Measurements from ENCODE around the gene TP53.

The TP53 gene

GRCh38 chr17:7687072-7687907 is at the start of gene TP53:
TP53 (minus strand) TSS chr17:7687490; CDS start chr17:7676594, 10,896 bp downstream.
- Mint-ChIP-seq H3K27me3 (no peaks in the 10 kb centered on the region), H3K27ac (peak within 1 kb of the TSS; percentile 99), H3K4me3 (peak within 1 kb of the TSS; percentile 95), H3K9me3 (no peaks in the 10 kb centered on the region), H3K4me1 (peaks cover 34% of the 10 kb centered on the region), H3K36me3 (peaks cover 12% of the 10 kb centered on the region)

DNA sequence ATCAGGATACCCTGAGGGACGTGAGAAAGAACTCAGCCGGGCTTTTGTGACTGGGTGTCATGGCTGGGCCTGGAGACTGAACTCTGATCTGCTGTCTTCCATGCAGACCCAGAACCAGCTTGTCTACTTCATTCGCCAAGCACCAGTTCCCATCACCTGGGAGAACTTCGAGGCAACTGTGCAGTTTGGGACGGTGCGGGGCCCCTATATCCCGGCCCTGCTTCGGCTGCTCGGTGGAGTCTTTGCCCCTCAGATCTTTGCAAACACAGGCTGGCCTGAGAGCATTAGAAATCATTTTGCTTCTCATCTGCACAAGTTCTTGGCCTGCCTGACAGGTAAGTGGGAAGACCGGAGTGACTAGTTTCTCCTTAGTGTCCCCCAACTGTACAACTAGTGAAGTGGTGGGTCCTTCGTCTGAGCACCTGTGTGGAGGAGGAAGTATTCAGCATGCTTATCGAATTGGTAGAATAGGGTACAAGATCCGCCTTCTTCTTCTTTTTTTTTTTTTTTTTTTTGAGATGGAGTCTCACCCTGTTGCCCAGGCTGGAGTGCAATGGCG is 45.8 kb upstream of the TP53 start:
- Mint-ChIP-seq H3K27ac (no peak overlapping the region), H3K9me3 (no peaks in the 10 kb centered on the region), H3K27me3 (no peaks in the 10 kb centered on the region), H3K4me3 (no peak overlapping the region), H3K4me1 (no peaks in the 10 kb centered on the region), H3K36me3 (no peaks in the 10 kb centered on the region)

DNA sequence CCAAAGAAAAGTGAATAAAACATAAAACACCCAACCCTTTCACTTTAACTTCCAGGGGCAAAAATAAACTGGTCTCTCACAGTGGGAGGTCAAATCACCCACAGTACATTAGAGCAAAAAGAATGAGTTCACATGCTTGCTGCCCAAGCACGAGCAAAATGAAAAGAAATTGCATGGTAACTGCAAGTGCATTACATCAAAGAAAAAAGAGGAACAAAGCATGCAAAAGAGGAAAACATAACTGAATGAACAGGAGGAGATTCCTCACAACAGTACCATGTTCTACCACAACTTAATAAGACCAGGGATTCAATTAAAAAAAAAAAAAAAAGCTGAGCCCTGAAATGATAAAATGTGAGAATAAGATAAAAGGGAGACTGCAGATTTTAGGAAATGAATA is 42.5 kb upstream of the TP53 start:
- Mint-ChIP-seq H3K9me3 (no peaks in the 10 kb centered on the region), H3K27me3 (no peaks in the 10 kb centered on the region), H3K4me1 (no peaks in the 10 kb centered on the region), H3K36me3 (no peaks in the 10 kb centered on the region), H3K4me3 (no peak overlapping the region), H3K27ac (no peak overlapping the region)

- no peak overlapping the region for H3K27ac Mint-ChIP-seq
These were observed 40.6 kb upstream of the TP53 start for GRCh38 chr17:7727886-7728285.

GRCh38 chr17:7721612-7722011 is 34.3 kb upstream of the TP53 start:
- peaks cover 32% of the 10 kb centered on the region for H3K27me3 Mint-ChIP-seq
- H3K36me3 Mint-ChIP-seq = no peaks in the 10 kb centered on the region
- peaks cover 14% of the 10 kb centered on the region for H3K4me1 Mint-ChIP-seq
- H3K4me3 Mint-ChIP-seq = no peak overlapping the region
- no peak overlapping the region for H3K27ac Mint-ChIP-seq
- no peaks in the 10 kb centered on the region for H3K9me3 Mint-ChIP-seq

More at GRCh38 chr17:7727886-7728285, 40.6 kb upstream of the TP53 start:
- no peaks in the 10 kb centered on the region for H3K4me1 Mint-ChIP-seq
- H3K27me3 Mint-ChIP-seq = peaks cover 4% of the 10 kb centered on the region
- H3K4me3 Mint-ChIP-seq = no peak overlapping the region
- no peaks in the 10 kb centered on the region for H3K36me3 Mint-ChIP-seq
- H3K9me3 Mint-ChIP-seq = no peaks in the 10 kb centered on the region

- peaks cover 41% of the 10 kb centered on the region for H3K27me3 Mint-ChIP-seq
- H3K27ac Mint-ChIP-seq = no peak overlapping the region
- no peaks in the 10 kb centered on the region for H3K9me3 Mint-ChIP-seq
- H3K4me1 Mint-ChIP-seq = peaks cover 19% of the 10 kb centered on the region
- H3K4me3 Mint-ChIP-seq = no peak overlapping the region
- no peaks in the 10 kb centered on the region for H3K36me3 Mint-ChIP-seq
These were observed 32.8 kb upstream of the TP53 start for GRCh38 chr17:7720125-7720524.

DNA sequence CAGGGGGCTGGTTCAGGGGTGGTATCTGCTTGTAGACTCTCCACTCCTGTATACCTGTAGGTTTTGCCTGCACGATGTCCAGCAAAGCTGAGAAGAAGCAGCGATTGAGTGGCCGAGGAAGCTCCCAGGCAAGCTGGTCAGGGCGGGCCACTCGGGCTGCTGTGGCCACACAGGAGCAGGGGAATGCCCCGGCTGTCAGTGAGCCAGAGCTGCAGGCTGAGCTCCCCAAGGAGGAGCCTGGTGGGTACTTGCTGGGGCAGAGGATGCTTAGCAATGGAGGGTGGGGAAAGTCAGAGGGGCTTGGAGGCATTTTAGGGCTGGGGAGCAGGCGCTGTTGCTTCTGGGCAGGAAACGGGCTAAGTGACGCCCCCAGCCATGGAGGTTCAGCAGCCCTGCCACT is 32.4 kb upstream of the TP53 start:
- Mint-ChIP-seq H3K9me3 (no peaks in the 10 kb centered on the region), H3K27me3 (peaks cover 41% of the 10 kb centered on the region), H3K27ac (no peak overlapping the region), H3K4me1 (peaks cover 19% of the 10 kb centered on the region), H3K36me3 (no peaks in the 10 kb centered on the region), H3K4me3 (no peak overlapping the region)

DNA sequence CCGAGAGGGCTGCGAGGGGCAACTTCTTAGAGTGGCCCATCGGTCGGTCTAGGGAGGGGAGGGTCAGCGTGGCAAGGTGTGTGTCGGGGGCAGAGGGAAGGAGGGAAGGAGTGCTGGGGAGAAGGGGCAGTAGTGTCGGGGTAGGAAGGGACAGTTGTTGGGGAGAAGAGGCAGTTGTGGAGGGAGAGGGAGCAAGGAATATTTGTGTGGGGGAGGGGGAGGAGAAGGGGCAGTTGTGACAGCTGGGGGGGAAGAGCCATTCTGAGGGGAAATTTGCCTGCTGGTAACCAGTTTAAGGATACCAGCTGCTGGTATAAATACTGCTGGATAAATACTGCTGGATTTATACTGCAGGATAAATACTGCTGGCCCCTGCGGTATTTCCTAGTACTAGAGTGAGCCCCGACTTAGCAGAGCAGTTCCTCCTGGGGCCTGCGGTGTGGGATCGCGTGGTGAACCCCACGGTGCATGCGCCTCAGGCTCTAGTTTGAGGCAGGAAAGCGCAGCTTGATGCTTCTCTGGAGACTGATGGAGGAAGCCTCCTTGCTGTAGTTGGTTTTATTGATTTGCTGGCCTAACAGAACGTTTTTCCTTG is 30.6 kb upstream of the TP53 start:
- Mint-ChIP-seq H3K36me3 (no peaks in the 10 kb centered on the region), H3K27ac (no peak overlapping the region), H3K9me3 (no peaks in the 10 kb centered on the region), H3K4me3 (peak overlapping the region; percentile 84), H3K27me3 (peaks cover 44% of the 10 kb centered on the region), H3K4me1 (peaks cover 24% of the 10 kb centered on the region)

DNA sequence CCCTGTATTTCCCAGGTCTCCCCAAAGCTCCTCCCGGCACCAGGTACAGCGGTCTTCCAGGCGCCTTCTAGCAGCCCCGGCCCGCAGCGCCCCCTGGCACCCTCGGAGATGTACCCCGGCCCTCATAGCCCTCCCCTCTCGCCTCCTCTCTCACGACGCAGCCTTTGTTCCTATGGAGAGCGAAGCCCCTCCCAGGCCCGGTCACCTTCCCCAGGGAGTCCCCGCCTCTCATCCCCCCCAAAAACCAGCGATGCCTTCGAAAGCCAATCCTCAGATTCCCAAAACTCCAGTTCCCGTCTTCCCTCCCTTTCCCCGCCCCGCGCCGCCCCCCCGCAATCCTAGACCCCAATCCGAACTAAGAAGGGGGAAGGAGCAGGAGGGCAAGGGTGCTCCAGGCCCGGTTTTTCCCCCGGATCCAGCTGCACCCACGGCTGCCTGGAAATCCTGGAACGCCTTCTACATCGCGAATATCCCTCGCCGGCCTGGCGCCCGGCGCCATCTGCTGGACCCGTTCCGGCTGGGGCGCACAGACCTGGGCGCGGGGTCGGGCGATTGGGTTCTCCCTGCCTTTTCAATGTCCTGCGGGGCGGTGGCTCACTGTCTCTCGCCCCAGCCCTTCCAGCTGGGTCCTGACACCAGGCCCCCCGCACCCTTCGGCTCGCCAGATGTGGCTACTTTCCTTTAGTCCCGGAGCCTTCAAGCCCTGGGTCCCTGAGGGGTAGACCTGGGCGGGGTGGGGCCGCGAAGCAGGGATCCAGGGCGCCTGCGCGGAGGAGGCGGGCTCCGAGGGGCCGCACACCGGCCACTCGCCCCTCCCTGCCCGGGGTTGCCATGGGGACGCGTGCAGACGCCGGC is 29.8 kb upstream of the TP53 start, which contains the start of gene DNAH2:
Gene DNAH2, plus strand, starts transcription at position 844 of the 855 bp plus-strand sequence. CDS start 1,991 bp downstream, outside the sequence.
- Mint-ChIP-seq H3K9me3 (no peaks in the 10 kb centered on the region), H3K27me3 (peaks cover 43% of the 10 kb centered on the region), H3K36me3 (no peaks in the 10 kb centered on the region), H3K4me1 (peaks cover 24% of the 10 kb centered on the region), H3K27ac (no peak within 1 kb of the TSS), H3K4me3 (peak within 1 kb of the TSS; percentile 84)

DNA sequence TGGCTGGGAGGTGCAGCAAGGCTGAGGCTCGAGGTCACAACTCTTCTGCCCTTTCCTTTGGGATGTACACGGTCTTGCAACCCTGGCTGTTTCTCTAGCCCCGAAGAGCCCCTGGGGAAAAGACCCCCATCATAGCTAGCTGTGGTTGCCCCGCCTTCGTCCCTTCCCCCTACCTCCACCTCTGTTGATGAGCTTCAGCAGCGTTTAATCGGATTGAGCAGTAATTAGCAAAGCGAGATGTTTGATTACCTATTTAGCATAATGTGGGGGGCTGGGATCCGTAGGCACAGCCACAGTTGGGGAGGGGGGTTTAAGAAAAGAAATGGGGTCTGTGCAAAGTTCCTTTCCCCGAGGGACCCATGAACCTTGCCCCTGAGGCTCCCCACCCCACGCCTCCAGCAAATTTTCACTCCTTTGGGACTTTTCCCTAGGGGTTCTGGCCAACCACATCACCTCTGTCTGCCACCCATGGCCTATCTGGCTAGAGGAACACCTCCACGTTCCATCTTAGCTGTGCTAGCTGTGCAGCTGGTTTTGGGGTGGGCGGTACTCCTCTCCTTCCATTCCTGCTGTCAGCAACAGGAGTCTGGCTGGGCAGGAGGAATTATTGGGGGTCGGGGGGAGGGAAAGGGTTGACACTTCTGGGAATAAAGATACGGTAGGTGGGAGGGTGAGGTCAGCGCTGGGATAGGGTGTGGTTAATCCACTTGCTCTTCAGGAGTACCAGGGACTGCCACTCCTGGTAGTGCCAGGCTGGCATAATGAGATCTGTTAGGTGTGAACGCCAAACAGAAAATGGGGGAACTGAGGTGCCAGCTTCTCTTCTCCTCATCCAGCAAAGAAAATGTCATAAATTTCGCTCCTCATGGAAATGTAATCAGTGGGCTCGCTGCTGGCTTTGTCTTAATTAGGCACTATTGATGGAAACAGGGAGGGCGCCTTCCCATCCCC is 28.9 kb upstream of the TP53 start:
- H3K27ac Mint-ChIP-seq = no peak overlapping the region
- H3K9me3 Mint-ChIP-seq = no peaks in the 10 kb centered on the region
- peak overlapping the region; percentile 54 for H3K4me3 Mint-ChIP-seq
- H3K4me1 Mint-ChIP-seq = peaks cover 24% of the 10 kb centered on the region
- H3K27me3 Mint-ChIP-seq = peaks cover 44% of the 10 kb centered on the region
- no peaks in the 10 kb centered on the region for H3K36me3 Mint-ChIP-seq

DNA sequence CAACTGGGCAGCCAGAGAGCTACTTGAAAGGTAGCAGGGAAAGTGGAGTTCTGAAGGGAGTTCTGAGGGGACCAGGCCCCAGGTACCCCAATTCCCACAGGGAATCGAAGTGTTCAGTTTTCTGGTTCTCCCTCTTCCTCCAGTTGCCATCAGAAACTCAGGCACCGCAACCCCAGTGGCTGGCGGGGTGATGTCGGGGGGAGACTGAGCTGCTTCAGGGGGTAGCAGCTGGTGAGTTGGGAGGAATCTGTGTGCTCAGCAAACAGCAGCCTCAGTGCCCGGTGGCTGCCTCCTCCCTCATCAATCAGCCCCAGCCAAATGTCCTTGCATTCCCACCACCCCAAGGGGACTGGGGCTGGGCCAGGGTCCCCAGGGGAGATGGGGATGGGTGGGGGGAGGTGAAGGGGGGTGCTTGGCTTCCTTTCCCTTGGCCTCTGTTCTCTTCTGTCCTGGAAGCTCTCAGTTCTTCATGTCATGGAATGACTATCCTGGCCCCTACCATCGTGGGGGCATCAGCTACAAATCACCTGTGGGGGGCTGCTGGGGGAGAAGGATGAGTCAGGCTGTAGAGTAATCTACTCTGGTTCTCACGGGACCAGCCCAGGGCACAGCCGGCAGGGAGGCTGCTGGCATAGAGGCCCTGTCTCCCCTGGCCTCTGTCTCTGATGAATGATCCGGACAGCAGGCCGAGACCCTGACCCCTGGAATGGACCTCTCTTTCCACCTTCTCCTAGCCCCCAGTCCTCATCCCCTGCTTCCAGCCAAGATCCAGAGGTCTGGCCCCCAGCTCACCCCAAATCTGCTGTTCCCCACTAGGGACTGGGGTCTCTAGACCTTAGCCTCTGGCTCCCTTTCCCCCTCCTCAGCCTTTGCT is 27.7 kb upstream of the TP53 start:
- Mint-ChIP-seq H3K4me3 (no peak overlapping the region), H3K9me3 (no peaks in the 10 kb centered on the region), H3K27me3 (peaks cover 40% of the 10 kb centered on the region), H3K36me3 (no peaks in the 10 kb centered on the region), H3K4me1 (peaks cover 30% of the 10 kb centered on the region), H3K27ac (no peak overlapping the region)

GRCh38 chr17:7713782-7714181 is 26.5 kb upstream of the TP53 start:
- Mint-ChIP-seq H3K4me3 (no peak overlapping the region), H3K27ac (peak overlapping the region; percentile 71)

DNA sequence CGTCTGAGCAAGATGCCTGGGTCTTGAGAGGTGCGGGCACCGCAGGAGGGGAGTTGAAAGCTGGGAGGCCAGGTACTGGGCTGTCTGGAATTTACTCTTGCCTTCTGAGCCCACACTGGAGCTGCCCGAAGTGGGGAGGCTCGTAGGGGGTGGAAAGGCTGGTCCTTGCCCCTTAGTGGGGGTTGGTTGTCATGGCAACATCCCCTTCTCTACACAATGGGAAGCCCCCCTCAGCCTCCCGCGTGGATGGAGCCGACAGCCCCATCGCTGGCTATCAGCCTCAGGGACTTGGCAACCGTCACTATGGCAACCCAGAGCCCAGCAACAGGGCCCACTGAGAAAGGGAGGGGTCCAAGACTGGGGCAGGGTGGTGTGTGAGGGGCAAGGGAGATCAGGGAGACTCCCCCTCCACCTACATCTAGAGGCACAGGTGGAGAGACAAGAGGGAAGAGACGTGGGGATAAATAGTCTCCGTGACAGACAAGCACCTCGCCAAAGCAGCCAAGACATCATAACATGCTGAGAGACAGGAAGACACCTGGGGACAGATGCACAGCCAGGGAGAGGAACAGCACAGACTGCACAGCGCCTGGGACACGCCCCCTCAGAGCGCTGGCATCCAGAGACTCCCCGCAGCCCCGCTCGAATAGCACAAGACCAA is 25.0 kb upstream of the TP53 start:
- H3K4me1 Mint-ChIP-seq = peaks cover 17% of the 10 kb centered on the region
- peaks cover 36% of the 10 kb centered on the region for H3K27me3 Mint-ChIP-seq
- no peak overlapping the region for H3K27ac Mint-ChIP-seq
- no peaks in the 10 kb centered on the region for H3K36me3 Mint-ChIP-seq
- H3K9me3 Mint-ChIP-seq = no peaks in the 10 kb centered on the region
- no peak overlapping the region for H3K4me3 Mint-ChIP-seq

More at GRCh38 chr17:7713782-7714181, 26.5 kb upstream of the TP53 start:
- Mint-ChIP-seq H3K4me1 (peaks cover 30% of the 10 kb centered on the region), H3K36me3 (no peaks in the 10 kb centered on the region), H3K9me3 (no peaks in the 10 kb centered on the region), H3K27me3 (peaks cover 41% of the 10 kb centered on the region)

Data from activated naive CD4-positive, alpha-beta T cell treated with anti-CD3 and anti-CD28 coated beads, Interleukin-2, amount 50 U/mL, for 24 hours (primary cell).